Esophagus squamous epithelium (tissue), 5 donors: ENCODE results near the gene OPHN1. TPM values are rescaled to one million over a fixed set of nuclear protein-coding genes. Genes with fewer than 3 reads are reported as not detected.

Experiments
- DNase-seq: peaks from one replicate; lab custom pipeline; 2025; lab: John Stamatoyannopoulos, UW
- H3K27ac ChIP-seq, 4 donors: fragments of 200-600 bp; sonication (generic); one replicate each; pipeline ENCODE4 v1.5.1; 2016 to 2019; ENCODE audit warnings: mild to moderate bottlenecking in 1 of 4
- H3K27me3 ChIP-seq, 4 donors: fragments of 200-600 bp; sonication (generic); 1 replicate in 3 of 4; 2 replicates in 1 of 4; pipeline versions ENCODE4 v1.5.1 to v1.6.0; 2017 to 2021; ENCODE audit warnings: antibody characterized with exemption in 1 of 4
- H3K36me3 ChIP-seq, 3 donors: fragments of 200-600 bp; sonication (generic); one replicate each; pipeline ENCODE4 v1.5.1; 2016 to 2019
- H3K4me1 ChIP-seq, 3 donors: fragments of 200-600 bp; sonication (generic); one replicate each; pipeline ENCODE4 v1.5.1; 2017 to 2019
- H3K4me3 ChIP-seq, 4 donors: fragments of 200-600 bp; sonication (generic); 1 replicate in 3 of 4; 2 replicates in 1 of 4; pipeline ENCODE4 v1.5.1; 2016 to 2019; ENCODE audit warnings: mild to moderate bottlenecking in 2 of 4, moderate library complexity in 1 of 4
- H3K9me3 ChIP-seq, 3 donors: fragments of 200-600 bp; sonication (generic); one replicate each; pipeline ENCODE4 v1.5.1; 2016 to 2019
- POLR2A ChIP-seq, 4 donors: fragments of 450-650 bp; IDR thresholded peaks; one replicate each; pipeline ENCODE4 v1.6.1; 2017; ENCODE audit warnings: antibody characterized with exemption in 4 of 4, mild to moderate bottlenecking in 4 of 4, moderate library complexity in 3 of 4
- whole genome bisulfite sequencing, 2 donors: methylation state at CpG; one replicate each; pipeline ENCODE4 v1.1.5; 2018; 5-methylcytosine and 5-hydroxymethylcytosine counted together
- intact Hi-C: fragments of 100-400 bp; cut with DNase I; formaldehyde crosslinking; loops from one replicate; pipeline ENCODE4 v1.15.0; 2022
- total RNA-seq, 4 donors: library from RNA; depleted of rRNA; stranded (reverse); fragments of >200 nt; gene quantifications; one replicate each; pipeline ENCODE4 v1.1.0, GENCODE V29; 2016
- TF ChIP-seq, protein P1 (sequence below), 6 experiments: fragments of 450-650 bp in 4 of 6; fragments of 200-600 bp in 2 of 6; sonication (generic) in 2 of 6; IDR thresholded peaks; one replicate each; pipeline ENCODE4 v1.5.1; 2016 to 2019; ENCODE audit warnings: antibody characterized with exemption in 6 of 6, mild to moderate bottlenecking in 4 of 6, moderate library complexity in 4 of 6
- donor health status: DM: yes; HTN: yes; CAD: no.

The OPHN1 gene
- total RNA-seq, 4 donors from 2014 or later, result 2.6 to 6.5 (median 4.4) TPM

DNA sequence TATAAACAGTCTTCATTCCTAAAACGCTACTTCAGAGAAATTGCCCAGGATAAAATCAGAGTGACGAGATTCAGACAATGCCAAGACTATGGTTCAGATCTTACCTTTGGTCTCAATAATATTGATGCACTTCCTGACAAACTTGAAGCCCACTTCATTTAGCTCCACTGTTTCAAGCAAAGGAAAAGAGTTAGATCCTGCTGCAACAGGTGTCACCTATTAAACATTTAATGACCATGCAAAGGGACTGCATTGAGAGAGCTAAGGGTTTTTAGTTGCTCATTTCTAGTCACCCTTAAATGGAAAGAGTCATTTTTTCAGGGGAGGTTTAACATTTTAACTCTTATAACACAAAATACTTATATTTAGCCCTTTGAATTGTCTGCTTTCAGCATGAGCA, 239.5 kb downstream of the OPHN1 start:
- no peak for DNase-seq
- intact Hi-C loops, result no loop called here
- H3K4me1 ChIP-seq, result no peaks in the 10 kb centered on the region
- no peak overlapping the region for H3K4me3 ChIP-seq
- H3K36me3 ChIP-seq, result peaks cover 0 to 11% (median 0%) of the 10 kb centered on the region in 3 donors
- no peak overlapping the region for H3K27ac ChIP-seq
- H3K9me3 ChIP-seq, result no peaks in the 10 kb centered on the region
- 57 to 100% methylated on average over 2 of the region's 2 CpGs for WGBS, 2 donors
- TF ChIP-seq, protein P1, sequence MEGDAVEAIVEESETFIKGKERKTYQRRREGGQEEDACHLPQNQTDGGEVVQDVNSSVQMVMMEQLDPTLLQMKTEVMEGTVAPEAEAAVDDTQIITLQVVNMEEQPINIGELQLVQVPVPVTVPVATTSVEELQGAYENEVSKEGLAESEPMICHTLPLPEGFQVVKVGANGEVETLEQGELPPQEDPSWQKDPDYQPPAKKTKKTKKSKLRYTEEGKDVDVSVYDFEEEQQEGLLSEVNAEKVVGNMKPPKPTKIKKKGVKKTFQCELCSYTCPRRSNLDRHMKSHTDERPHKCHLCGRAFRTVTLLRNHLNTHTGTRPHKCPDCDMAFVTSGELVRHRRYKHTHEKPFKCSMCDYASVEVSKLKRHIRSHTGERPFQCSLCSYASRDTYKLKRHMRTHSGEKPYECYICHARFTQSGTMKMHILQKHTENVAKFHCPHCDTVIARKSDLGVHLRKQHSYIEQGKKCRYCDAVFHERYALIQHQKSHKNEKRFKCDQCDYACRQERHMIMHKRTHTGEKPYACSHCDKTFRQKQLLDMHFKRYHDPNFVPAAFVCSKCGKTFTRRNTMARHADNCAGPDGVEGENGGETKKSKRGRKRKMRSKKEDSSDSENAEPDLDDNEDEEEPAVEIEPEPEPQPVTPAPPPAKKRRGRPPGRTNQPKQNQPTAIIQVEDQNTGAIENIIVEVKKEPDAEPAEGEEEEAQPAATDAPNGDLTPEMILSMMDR (IDR thresholded peaks at IDR 0.05), result no peak
- no peak for TF ChIP-seq POLR2A (IDR thresholded peaks at IDR 0.05)
- H3K27me3 ChIP-seq, result no peaks in the 10 kb centered on the region

GRCh38 chrX:68193234-68193633, 240.1 kb downstream of the OPHN1 start:
- TF ChIP-seq POLR2A (IDR thresholded peaks at IDR 0.05), result no peak
- TF ChIP-seq, protein P1 (IDR thresholded peaks at IDR 0.05), result no peak
- Histone ChIP-seq H3K9me3 (no peaks in the 10 kb centered on the region), H3K27ac (no peak overlapping the region), H3K4me3 (no peak overlapping the region), H3K4me1 (no peaks in the 10 kb centered on the region), H3K36me3 (peaks cover 0 to 11% (median 0%) of the 10 kb centered on the region in 3 donors), H3K27me3 (no peaks in the 10 kb centered on the region)
- WGBS, 2 donors, result 60 to 67% methylated on average over 3 of the region's 3 CpGs
- no peak for DNase-seq
- intact Hi-C loops, result no loop called here

DNA sequence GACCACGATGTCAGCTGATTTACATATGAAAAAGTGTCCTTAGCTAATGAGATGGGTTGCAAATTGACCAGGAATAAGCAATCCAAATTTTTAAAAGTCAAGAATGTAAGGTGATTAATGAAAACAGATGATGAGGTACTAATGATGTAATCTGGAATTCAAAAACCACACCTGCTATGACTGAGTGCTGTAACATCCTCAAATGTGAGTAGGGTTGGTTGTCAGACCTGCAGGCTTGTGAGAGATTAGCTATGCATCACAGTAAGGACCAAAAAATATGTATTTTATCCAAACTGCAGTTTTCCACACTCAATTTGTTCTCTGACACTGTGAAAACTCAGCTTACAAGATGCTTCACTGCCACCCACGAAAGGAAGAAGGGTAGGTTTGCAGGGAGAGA, 242.5 kb downstream of the OPHN1 start:
- no peak for TF ChIP-seq POLR2A (IDR thresholded peaks at IDR 0.05)
- TF ChIP-seq, protein P1 (IDR thresholded peaks at IDR 0.05), result no peak
- H3K4me3 ChIP-seq, result no peak overlapping the region
- 46 to 100% methylated on average over 2 of the region's 2 CpGs for WGBS, 2 donors
- H3K36me3 ChIP-seq, result peaks cover 0 to 4% (median 0%) of the 10 kb centered on the region in 3 donors
- no peaks in the 10 kb centered on the region for H3K27me3 ChIP-seq
- no peak for DNase-seq
- intact Hi-C loops, result no loop called here
- no peak overlapping the region for H3K27ac ChIP-seq
- no peaks in the 10 kb centered on the region for H3K4me1 ChIP-seq
- H3K9me3 ChIP-seq, result no peaks in the 10 kb centered on the region

- no peaks in the 10 kb centered on the region for H3K27me3 ChIP-seq
- H3K4me1 ChIP-seq, result no peaks in the 10 kb centered on the region
- TF ChIP-seq, protein P1 (IDR thresholded peaks at IDR 0.05), result no peak
- TF ChIP-seq POLR2A (IDR thresholded peaks at IDR 0.05), result no peak
- no peaks in the 10 kb centered on the region for H3K9me3 ChIP-seq
- no peak overlapping the region for H3K4me3 ChIP-seq
- intact Hi-C loops, result no loop called here
- no peaks in the 10 kb centered on the region for H3K36me3 ChIP-seq
- no peak for DNase-seq
- WGBS, 2 donors, result 17 to 18% methylated on average over 1 to 2 of the region's 2 CpGs
- H3K27ac ChIP-seq, result no peak overlapping the region
Observed at GRCh38 chrX:68186552-68187262, 246.6 kb downstream of the OPHN1 start.

GRCh38 chrX:68185161-68185560, 248.1 kb downstream of the OPHN1 start:
- Histone ChIP-seq H3K27ac (no peak overlapping the region), H3K36me3 (no peaks in the 10 kb centered on the region), H3K27me3 (no peaks in the 10 kb centered on the region), H3K9me3 (no peaks in the 10 kb centered on the region), H3K4me1 (no peaks in the 10 kb centered on the region), H3K4me3 (no peak overlapping the region)
- WGBS, 2 donors, result 33 to 88% methylated on average over 1 of the region's 1 CpG
- no peak for DNase-seq
- no peak for TF ChIP-seq POLR2A (IDR thresholded peaks at IDR 0.05)
- TF ChIP-seq, protein P1 (IDR thresholded peaks at IDR 0.05), result no peak
- intact Hi-C loops, result no loop called here
